Astrocyte (in vitro differentiated cells and primary cell): ENCODE data around the gene ZNF593.

Experiments used
- EZH2 ChIP-seq: IDR thresholded peaks from 2 replicates; pipeline ENCODE4 v1.6.1; 2012; ENCODE audit warnings: mild to moderate bottlenecking, low read length, inconsistent platforms; ENCODE audit not compliant: insufficient read depth
- TF ChIP-seq, protein P1 (sequence below): IDR thresholded peaks from 2 replicates; pipeline ENCODE4 v1.5.1; 2011; ENCODE audit warnings: low read depth, mild to moderate bottlenecking, inconsistent platforms, low read length, moderate library complexity; ENCODE audit not compliant: insufficient read depth

DNA sequence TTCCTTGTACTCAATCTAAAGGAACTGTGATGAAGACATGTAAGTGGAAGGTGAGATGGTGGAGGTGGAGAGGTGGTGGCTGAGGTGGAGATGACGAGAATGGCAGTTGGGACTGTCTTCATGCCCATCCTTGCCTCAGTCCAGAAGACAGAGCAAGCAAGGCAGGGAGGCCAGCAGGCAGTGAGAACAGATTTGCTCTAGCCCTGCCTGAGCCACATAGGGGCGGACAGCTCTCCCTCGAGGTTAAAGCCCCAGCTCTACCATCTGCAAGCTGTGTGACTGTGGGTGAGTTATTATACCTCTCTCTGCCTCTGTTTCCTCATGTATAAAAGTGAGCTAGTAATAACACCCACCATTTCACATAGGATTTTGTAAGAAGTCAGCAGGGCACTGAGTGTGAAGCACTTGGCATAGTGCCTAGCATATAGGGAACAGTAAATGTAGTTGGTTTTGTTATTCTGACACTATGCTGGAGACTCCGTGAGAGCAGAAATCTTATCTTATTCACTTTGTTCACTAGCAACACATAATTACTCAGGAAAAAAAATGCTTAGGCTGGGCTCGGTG lies 15.7 kb upstream of the ZNF593 start:
- TF ChIP-seq, protein P1, sequence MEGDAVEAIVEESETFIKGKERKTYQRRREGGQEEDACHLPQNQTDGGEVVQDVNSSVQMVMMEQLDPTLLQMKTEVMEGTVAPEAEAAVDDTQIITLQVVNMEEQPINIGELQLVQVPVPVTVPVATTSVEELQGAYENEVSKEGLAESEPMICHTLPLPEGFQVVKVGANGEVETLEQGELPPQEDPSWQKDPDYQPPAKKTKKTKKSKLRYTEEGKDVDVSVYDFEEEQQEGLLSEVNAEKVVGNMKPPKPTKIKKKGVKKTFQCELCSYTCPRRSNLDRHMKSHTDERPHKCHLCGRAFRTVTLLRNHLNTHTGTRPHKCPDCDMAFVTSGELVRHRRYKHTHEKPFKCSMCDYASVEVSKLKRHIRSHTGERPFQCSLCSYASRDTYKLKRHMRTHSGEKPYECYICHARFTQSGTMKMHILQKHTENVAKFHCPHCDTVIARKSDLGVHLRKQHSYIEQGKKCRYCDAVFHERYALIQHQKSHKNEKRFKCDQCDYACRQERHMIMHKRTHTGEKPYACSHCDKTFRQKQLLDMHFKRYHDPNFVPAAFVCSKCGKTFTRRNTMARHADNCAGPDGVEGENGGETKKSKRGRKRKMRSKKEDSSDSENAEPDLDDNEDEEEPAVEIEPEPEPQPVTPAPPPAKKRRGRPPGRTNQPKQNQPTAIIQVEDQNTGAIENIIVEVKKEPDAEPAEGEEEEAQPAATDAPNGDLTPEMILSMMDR = no peak
- TF ChIP-seq EZH2 = no peak
